Fibroblast of mammary gland (primary cell): ENCODE data around the gene FRMD5.

ENCODE experiments used
- DNase-seq: peaks from one replicate; pipeline ENCODE4 v3.0.0-alpha.2; 2010; ENCODE audit warnings: low read depth
- H3K4me3 ChIP-seq: 2 replicates; pipeline ENCODE4 v1.5.1; 2011; ENCODE audit warnings: low read depth, mild to moderate bottlenecking, low read length, moderate library complexity; ENCODE audit not compliant: control insufficient read depth
- CTCF ChIP-seq: conservative IDR thresholded peaks from 2 replicates; pipeline ENCODE4 v1.5.1; 2011; ENCODE audit warnings: low read depth, low read length, inconsistent platforms; ENCODE audit not compliant: control insufficient read depth, insufficient read depth

FRMD5 gene

DNA sequence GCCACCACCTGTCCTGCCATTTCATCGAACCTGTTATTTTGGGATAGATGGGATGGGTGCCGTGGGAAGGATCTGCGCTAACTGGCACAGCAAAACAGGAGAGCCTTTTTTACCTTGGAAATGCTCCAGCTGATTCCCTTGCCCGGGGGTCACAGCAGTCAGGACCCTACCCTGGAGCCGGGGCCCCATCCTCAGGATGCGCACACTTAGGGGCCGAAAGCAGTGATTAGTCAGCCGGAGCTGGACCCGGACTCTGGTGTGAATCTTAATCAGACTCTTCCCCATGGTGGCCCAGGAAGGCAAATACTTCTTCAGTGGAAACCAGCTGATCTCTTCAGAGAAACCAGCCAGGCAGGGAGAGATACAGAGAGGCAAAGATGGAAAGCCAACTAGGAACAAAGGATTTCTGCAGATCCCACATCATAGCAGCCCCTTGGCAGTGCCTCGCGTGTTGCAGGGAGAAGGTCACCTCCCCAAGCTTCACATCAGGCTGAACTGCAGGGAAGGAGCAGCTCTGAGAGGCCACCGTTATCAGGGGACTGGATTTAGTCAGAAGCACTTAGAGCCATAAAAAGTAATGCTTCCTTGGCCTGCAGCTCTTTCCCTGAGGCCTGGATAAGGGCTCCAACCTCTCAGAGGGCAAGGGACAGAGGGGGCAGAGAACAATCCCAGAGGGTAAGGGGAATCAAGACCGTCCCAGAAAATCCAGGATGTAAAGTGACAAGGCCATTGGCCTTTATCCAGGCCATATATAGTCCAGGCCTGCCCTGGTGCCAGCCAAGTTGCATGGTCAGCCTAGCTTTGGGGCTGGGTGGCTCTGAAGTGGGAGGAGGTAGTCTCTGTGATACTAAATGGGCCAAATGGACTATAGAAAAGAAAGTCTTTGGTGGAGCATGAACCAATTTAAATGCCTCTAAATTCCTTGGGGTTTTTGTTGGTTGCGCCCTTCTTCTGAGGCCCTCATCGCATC is 315.4 kb downstream of the FRMD5 start:
- DNase-seq = no peak
- no peak overlapping the region for H3K4me3 ChIP-seq
- TF ChIP-seq CTCF = no peak

DNA sequence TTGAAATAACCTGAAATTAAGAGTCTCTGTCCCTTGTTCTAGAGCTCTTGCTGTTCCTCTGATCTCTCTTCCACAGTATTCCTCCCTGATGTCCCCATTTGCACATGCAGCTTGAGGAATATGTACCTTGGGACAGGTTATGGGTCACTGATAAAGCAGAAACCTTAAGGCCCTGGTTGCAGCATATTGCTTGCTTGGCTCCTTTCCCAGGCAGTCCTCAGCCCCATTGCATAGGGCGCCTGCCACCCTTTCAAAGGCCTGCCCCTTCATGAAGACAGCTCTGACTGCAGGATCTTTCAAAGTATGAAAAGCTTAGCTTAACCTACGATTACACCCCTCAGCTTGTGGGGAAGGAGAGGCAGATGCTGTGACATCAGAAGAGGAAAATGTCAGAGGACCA is 316.6 kb downstream of the FRMD5 start:
- no peak for TF ChIP-seq CTCF
- H3K4me3 ChIP-seq = no peak overlapping the region
- DNase-seq = no peak

GRCh38 chr15:43877371-43877770 is 317.7 kb downstream of the FRMD5 start:
- DNase-seq = no peak
- no peak for TF ChIP-seq CTCF
- no peak overlapping the region for H3K4me3 ChIP-seq

DNA sequence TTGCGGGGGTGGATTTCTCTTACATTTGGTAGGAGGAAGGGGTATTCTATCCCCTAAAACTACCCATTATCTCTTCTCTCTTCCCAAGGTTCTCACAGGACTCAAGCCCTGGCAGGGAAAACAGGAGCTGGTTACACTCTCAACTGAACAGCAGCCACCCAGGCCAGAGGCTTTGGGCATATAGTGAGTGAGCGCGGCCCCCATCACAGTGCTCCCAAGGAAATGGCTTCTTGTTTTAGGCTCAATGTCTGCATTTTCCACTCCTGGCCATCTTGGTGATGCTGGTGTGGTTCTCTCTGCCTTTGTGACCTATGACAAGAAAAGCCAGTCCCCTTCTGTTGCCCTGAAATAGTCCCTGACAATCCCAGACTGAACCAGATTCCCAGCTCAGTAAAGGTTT is 318.2 kb downstream of the FRMD5 start:
- TF ChIP-seq CTCF = no peak
- DNase-seq = no peak
- H3K4me3 ChIP-seq = no peak overlapping the region

DNA sequence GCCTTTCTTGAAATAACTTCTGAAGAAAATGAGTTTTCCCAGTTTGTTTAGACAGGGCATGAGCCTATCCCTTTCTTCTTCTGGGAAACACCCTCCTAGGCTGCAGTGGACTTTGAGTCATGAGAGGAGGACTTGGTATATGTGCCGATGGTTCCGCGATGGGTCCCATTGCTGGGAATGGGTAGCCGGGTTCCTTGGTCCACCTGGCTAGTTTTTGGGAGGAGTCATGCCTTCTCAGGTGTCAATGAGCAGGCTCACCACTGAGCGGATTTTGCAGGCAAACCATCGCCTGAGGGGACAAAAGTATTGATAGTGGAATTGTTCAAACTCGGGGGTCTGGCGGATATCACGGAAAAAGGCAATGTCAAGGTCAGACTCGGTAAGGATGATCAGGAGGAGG is 321.4 kb downstream of the FRMD5 start:
- no peak for DNase-seq
- no peak for TF ChIP-seq CTCF
- H3K4me3 ChIP-seq = no peak overlapping the region

- peak; percentile 81 for DNase-seq
- peak; percentile 70 for TF ChIP-seq CTCF
- H3K4me3 ChIP-seq = no peak overlapping the region
These were observed 322.6 kb downstream of the FRMD5 start for GRCh38 chr15:43872416-43873020.
